Natural killer cell treated with Interleukin-12 subunit alpha and Interleukin-12 subunit beta and Interleukin-15 and Interleukin-18, amount 100 ng/mL, for 72 hours (primary cell): Measurements from ENCODE around the gene ECE1. TPM values are rescaled to one million over a fixed set of nuclear protein-coding genes. Genes with fewer than 3 reads are reported as not detected.

ENCODE experiments used
- ATAC-seq, 2 donors: fragments of 150-1000 bp; cut with Tn5 transposase in 1 of 2; sonication (Bioruptor Pico), chemical (Tn5 transposase) in 1 of 2; 2 replicates each; pipeline ENCODE4 v1.10.0; 2021
- DNase-seq: peaks from one replicate; pipeline ENCODE4 v3.0.0; 2022; ENCODE audit warnings: low spot score
- H3K27ac Mint-ChIP-seq, 2 donors: 1 replicate in 1 of 2; 2 replicates in 1 of 2; pipeline ENCODE4 v1.8.0; 2022; ENCODE audit warnings: mixed read lengths in 2 of 2, mild to moderate bottlenecking in 1 of 2, moderate library complexity in 1 of 2
- H3K27me3 Mint-ChIP-seq, 2 donors: 1 replicate in 1 of 2; 2 replicates in 1 of 2; pipeline ENCODE4 v1.8.0; 2022; ENCODE audit warnings: mixed read lengths in 2 of 2
- H3K36me3 Mint-ChIP-seq: one replicate; pipeline ENCODE4 v1.8.0; 2022; ENCODE audit warnings: mixed read lengths
- H3K4me1 Mint-ChIP-seq, 2 donors: 1 replicate in 1 of 2; 2 replicates in 1 of 2; pipeline ENCODE4 v1.8.0; 2022; ENCODE audit warnings: low read depth in 2 of 2, mixed read lengths in 2 of 2, mild to moderate bottlenecking in 1 of 2
- H3K4me3 Mint-ChIP-seq: one replicate; pipeline ENCODE4 v1.8.0; 2022; ENCODE audit warnings: mixed read lengths
- H3K9me3 Mint-ChIP-seq: 2 replicates; pipeline ENCODE4 v1.8.0; 2022; ENCODE audit warnings: mixed read lengths
- total RNA-seq, 2 donors: library from RNA; stranded (reverse); gene quantifications; one replicate each; pipeline ENCODE4 v1.2.3, GENCODE V29; 2022

ECE1 gene
- total RNA-seq, result 10 to 100 TPM; 33.7 to 53.9 TPM

DNA sequence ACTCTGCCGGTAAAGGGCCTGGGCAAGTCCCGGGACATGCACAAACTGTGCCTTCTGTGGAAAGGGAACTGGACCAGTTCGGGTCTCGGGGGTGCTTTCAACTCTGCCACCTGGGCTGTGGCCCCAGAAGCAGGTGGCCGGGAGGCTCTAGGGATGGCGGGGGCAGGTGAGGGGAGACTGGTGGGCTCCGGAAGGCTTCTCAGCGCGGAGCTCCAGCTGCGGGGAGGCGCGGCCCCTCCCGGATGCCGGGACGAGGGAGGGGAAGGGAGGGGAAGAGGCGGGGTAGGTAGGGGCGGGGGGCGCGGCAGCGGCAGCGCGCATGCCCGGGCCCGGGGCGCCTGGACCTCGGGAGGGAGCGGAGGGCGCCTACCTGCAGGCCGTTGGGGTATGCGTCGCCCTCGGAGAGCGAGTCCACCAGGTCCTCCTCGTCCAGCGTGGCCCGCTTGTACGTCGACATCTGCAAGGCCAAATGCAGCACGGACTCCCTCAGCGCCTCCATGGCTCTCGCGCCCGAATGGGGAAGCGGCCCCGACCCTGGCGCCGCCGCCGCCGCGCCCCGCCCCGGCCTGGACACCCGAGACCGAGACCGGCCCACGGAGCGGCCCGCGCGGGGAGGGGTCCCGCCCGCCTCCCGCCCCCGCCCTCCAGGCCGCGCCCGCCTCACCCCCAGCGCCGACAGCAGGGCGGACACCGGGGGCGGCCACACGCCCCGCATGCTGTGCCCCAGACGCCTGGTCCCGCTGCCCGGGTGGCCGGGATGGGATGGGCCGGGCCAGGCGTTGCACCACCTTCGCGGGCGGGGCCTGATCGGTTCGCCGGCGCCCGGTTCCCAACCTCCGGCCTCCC, at the start of gene ECE1:
Gene ECE1, minus strand, starts transcription at position 764 of the 846 bp plus-strand sequence. Its CDS starts 49 bp downstream, at position 715.
- no peaks in the 10 kb centered on the region for H3K27me3 Mint-ChIP-seq
- peaks cover 39 to 44% of the 10 kb centered on the region in 2 donors for H3K4me1 Mint-ChIP-seq
- no peaks in the 10 kb centered on the region for H3K9me3 Mint-ChIP-seq
- H3K4me3 Mint-ChIP-seq, result peak within 1 kb of the TSS; percentile 70
- ATAC-seq, result no peak
- no peaks in the 10 kb centered on the region for H3K36me3 Mint-ChIP-seq
- H3K27ac Mint-ChIP-seq, result no peak within 1 kb of the TSS
- peak; percentile 64 for DNase-seq

GRCh38 chr1:21339356-21340229, 49.3 kb upstream of the ECE1 start:
- Mint-ChIP-seq H3K4me1 (peaks cover 48 to 74% of the 10 kb centered on the region in 2 donors), H3K27ac (no peak overlapping the region), H3K27me3 (no peaks in the 10 kb centered on the region), H3K36me3 (no peaks in the 10 kb centered on the region), H3K9me3 (no peaks in the 10 kb centered on the region), H3K4me3 (no peak overlapping the region)
- no peak for DNase-seq
- ATAC-seq, result no peak

GRCh38 chr1:21338573-21339355, 48.5 kb upstream of the ECE1 start:
- no peak for ATAC-seq
- DNase-seq, result no peak
- Mint-ChIP-seq H3K4me1 (peaks cover 52 to 78% of the 10 kb centered on the region in 2 donors), H3K36me3 (no peaks in the 10 kb centered on the region), H3K27me3 (no peaks in the 10 kb centered on the region), H3K9me3 (no peaks in the 10 kb centered on the region), H3K27ac (peak overlapping the region; percentile 37 to 62), H3K4me3 (peak overlapping the region; percentile 25)

DNA sequence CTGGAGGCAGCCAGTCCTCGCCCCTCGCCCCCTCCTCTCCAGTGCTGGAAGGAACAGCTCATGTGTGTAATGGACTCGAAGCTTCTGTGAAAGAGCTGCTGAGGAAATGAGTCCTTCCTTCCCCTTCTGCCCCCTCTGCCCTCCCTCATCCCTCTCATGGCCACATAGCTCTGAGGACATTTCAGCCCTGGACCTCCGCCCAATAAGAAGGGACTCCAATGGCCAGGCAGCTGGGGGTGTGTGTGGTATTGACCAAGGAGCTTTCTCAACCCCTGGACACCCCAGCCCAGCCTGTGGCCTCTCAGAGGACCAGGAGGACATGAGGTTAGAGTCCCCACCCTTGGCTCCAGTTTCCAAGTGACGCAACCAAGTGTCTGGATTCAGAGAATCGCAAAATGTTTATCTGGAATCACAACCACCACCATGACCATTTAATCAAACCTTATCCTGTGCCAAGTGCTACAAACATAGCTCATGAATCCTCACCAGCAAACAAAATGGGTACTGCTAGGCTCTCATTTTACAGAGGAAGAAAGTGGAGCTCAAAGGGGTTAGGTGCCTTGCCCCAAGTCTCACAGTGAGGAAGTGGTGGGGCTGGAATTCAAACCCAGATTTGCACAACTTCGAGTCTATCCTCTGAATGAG, 47.8 kb upstream of the ECE1 start:
- Mint-ChIP-seq H3K4me3 (peak overlapping the region; percentile 25), H3K27me3 (no peaks in the 10 kb centered on the region), H3K27ac (peak overlapping the region; percentile 37 to 62), H3K9me3 (no peaks in the 10 kb centered on the region), H3K4me1 (peaks cover 46 to 72% of the 10 kb centered on the region in 2 donors), H3K36me3 (no peaks in the 10 kb centered on the region)
- ATAC-seq, result no peak
- DNase-seq, result no peak

DNA sequence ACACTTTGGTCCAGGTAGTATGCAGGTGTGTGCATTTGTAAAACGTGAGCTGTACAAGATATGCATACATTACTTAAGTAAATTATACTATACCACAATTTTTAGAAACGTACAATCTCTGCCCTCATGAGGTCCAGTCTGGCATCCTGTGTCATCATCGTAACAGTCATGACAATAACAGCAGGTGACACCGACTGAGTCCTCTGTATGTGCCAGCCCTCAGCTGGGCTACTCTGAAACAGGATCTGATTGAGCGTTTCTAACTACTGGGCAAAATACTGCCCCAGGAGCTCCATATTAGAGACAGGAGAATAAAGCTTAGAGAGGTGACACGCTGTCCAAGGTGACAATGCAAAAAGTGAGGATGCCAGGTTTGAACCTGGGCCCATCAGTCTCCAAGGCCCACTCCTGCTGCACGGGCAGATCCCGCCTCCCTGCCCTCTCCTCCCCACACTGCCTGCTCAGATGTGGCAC, 47.2 kb upstream of the ECE1 start:
- Mint-ChIP-seq H3K4me1 (peaks cover 46 to 71% of the 10 kb centered on the region in 2 donors), H3K36me3 (no peaks in the 10 kb centered on the region), H3K9me3 (no peaks in the 10 kb centered on the region), H3K27ac (no peak overlapping the region), H3K4me3 (peak overlapping the region; percentile 6), H3K27me3 (no peaks in the 10 kb centered on the region)
- ATAC-seq (no peak), DNase-seq (no peak)

GRCh38 chr1:21337010-21337437, 46.8 kb upstream of the ECE1 start:
- H3K4me1 Mint-ChIP-seq, result peaks cover 44 to 70% of the 10 kb centered on the region in 2 donors

GRCh38 chr1:21335750-21336224, 45.5 kb upstream of the ECE1 start:
- Mint-ChIP-seq H3K9me3 (no peaks in the 10 kb centered on the region), H3K4me1 (peaks cover 48 to 63% of the 10 kb centered on the region in 2 donors), H3K36me3 (no peaks in the 10 kb centered on the region), H3K27me3 (no peaks in the 10 kb centered on the region), H3K27ac (peak overlapping the region; percentile 91 to 95), H3K4me3 (peak overlapping the region; percentile 91)
- no peak for ATAC-seq
- no peak for DNase-seq

More at GRCh38 chr1:21337010-21337437, 46.8 kb upstream of the ECE1 start:
- ATAC-seq (no peak), DNase-seq (no peak)
- H3K4me3 Mint-ChIP-seq, result no peak overlapping the region
- H3K36me3 Mint-ChIP-seq, result no peaks in the 10 kb centered on the region
- no peaks in the 10 kb centered on the region for H3K27me3 Mint-ChIP-seq
- no peaks in the 10 kb centered on the region for H3K9me3 Mint-ChIP-seq
- H3K27ac Mint-ChIP-seq, result no peak overlapping the region

DNA sequence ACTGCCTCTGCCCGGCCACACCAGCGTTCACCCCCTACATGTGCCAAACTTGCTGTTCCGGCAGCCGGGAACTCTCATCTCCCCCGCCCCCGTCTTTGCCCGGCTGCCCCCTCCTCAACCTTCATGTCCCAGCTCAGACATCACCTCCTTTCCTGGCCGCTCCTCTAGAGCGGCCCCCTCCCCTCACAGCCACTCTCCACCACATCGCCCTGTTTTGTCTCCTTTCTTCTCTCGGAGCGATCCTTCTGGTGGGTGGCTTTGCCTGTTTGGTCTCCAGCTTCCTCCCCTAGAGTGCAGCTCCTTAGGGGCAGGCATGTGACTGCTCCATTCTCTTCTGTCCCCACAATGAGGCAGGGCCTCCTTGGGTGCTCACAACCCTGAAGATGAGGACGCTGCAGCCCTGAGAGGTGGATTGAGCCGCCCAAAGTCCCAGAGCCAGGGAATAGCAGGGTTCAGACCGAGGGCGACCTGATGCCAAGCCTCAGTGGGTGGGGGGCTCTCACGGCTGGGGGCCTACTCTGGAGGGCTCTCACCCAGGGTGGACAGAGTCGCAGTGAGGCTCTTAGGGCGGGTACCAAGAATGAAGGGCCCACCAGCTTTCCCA, 44.9 kb upstream of the ECE1 start:
- Mint-ChIP-seq H3K9me3 (no peaks in the 10 kb centered on the region), H3K36me3 (no peaks in the 10 kb centered on the region), H3K4me3 (peak overlapping the region; percentile 91), H3K27ac (peak overlapping the region; percentile 91 to 95), H3K27me3 (no peaks in the 10 kb centered on the region), H3K4me1 (peaks cover 52 to 66% of the 10 kb centered on the region in 2 donors)
- ATAC-seq, result no peak
- DNase-seq, result no peak

DNA sequence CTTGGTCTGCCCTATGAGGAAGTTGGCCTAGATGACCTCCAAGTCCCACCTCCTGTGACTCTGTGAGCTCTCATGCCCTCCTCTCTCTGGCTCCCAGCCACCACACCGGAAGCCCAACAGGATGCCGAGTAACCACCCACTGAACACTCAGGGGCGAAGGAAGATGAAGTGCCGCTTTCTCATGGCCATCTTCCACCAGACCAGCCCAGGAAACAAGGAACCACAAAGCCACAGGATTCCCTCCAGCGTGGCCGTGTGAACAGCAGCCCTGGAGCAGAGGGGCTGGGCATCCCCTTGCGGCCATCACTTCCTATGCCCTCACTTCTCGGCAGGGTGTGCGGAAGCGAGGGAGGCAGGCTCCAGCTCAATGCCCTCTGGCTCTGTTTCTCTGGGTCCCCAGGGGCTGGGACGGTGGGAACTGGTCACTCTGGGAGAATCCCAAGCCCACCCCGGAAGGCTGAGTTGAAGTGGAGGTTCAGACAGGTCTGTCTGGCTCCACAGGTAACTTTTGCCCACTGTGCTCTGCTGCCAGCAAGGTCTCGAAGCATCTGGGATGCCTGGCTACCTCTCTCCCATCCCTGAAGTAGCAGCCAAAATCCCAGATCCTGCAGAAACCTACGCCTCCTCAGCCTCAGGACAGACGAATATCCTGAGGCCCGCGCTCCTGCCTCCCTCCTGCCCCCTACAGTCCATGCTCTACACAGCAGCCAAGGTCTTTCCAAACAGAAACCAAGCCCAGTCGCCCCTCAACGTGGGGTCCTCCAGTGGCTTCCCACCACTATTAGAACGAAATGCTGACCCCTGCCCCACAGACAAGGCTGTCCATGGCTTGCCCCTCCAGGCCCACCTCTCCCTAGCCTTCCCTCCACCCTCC, 44.2 kb upstream of the ECE1 start:
- peak overlapping the region; percentile 91 to 95 for H3K27ac Mint-ChIP-seq

DNA sequence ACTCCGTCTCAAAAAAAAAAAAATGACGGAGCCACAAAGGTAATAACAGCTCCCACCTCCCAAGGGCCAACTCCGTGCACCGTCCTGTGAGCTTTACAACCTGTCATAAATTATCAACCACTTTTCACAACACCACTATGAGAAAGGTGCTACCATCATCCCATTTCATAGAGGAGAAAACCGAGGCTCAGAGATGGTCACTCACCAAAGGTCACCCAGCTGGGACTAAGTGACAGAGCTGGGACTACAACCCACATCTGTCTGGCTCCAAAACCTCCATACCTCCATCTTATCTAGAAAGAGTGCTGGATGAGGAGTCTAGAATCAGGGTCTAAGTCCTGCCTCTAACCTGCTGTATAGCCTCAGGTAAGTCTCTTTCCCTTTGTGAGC, 43.6 kb upstream of the ECE1 start:
- peak overlapping the region; percentile 91 for H3K4me3 Mint-ChIP-seq
- peak overlapping the region; percentile 91 to 95 for H3K27ac Mint-ChIP-seq
- H3K27me3 Mint-ChIP-seq, result no peaks in the 10 kb centered on the region
- DNase-seq (no peak), ATAC-seq (no peak)
- H3K9me3 Mint-ChIP-seq, result no peaks in the 10 kb centered on the region
- H3K4me1 Mint-ChIP-seq, result peaks cover 58 to 64% of the 10 kb centered on the region in 2 donors
- no peaks in the 10 kb centered on the region for H3K36me3 Mint-ChIP-seq

More for the DNA sequence above, 44.2 kb upstream of the ECE1 start:
- peak; percentile 95 to 97 for ATAC-seq
- DNase-seq, result peak; percentile 93
- Mint-ChIP-seq H3K36me3 (no peaks in the 10 kb centered on the region), H3K9me3 (no peaks in the 10 kb centered on the region), H3K27me3 (no peaks in the 10 kb centered on the region), H3K4me3 (peak overlapping the region; percentile 91), H3K4me1 (peaks cover 56 to 67% of the 10 kb centered on the region in 2 donors)

DNA sequence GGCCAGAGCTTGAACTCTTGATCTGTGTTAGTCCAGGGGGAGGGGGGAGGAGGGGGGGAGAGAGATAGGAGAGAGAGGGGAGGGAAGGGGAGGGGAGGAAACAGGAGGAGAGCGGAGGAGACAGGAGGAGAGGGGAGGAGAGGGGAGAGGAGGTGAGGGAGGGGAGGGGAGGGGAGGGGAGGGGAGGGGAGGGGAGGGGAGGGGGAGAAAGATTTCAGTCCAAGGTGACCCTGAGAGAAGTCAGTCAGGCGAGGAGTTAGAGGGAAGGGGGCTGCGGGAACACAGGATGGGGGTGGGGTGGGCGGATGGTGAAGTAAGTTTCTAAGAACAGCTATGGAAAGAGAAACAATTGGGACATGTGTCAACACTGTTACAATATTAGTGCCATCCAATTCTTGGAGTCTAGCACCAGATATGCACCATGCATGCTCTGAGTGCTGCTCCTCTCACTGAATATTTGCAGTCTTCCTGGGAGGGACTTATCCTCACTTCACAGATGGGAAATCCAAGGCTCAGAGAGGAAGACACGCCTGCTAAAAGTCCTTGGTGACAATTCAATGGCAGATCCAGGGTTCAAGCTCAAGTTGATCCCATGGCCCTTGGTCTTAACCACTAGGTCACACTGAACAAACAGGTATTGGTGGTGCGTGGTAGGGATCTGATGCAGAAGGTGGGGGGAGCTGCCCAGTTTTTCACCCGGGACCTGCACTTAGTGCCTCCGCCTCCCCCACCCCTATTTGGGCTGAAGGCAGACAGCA, 42.5 kb upstream of the ECE1 start:
- no peak for DNase-seq
- Mint-ChIP-seq H3K36me3 (no peaks in the 10 kb centered on the region), H3K4me1 (peaks cover 54 to 56% of the 10 kb centered on the region in 2 donors), H3K27me3 (no peaks in the 10 kb centered on the region), H3K9me3 (no peaks in the 10 kb centered on the region), H3K27ac (peak overlapping the region in 1 of 2 donors; percentile 78), H3K4me3 (no peak overlapping the region)
- no peak for ATAC-seq
